ENCODE data around the gene SARNP. TPM values are rescaled to one million over a fixed set of nuclear protein-coding genes. Genes with fewer than 3 reads are reported as not detected.
A peak's percentile ranks its signal among the peaks of the same experiment; 100 is the strongest.

Gene SARNP
- total and polyA plus RNA-seq, 9 of the 15 experiments (the other 6 are each of a cell fraction or from before 2014, with no cell fraction given) = 70.1 to 400 (median 198) TPM

DNA sequence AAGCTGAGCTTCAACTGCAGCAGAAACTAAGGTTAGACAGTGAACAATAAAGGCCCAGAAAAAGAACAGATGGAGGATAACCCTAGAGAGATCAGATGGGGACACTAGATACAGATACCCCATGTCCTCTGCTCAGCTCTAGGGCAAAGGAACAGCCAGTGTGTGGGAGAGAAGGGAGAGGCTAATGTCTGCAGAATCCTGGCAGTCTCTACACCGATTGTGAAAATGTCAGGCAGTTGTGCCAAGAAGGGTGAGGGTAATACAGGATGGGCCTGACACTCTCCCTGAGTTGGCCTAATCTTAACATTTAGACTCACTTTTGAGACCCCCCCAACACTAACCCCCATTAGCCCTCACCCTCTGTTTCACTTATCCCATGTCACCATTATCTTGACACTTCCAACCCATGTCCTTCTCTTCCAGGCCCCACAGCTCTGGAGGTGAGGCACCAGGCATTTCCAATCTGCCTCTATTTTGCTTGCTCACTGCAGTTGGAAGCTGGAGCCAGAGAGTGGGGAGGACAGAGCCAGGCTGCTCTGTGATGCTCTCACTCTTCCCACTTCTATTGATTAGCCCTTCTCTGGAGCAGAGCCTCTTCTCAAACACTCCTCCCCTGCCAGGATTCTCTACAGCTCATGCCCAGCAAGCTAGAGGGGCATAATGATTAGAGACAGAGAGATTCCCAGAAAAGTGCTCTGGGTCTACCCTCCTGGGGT lies 104.7 kb downstream of the SARNP start:
- H3K4me2 ChIP-seq (ENCODE audit: insufficient read depth, low read length) = no peak overlapping the region; the same call in 1 of the 2 replicates
- peak overlapping the region; percentile 75 for H2AFZ ChIP-seq (ENCODE audit: low read depth, low read length)
- DNase-seq (ENCODE audit: extremely low read depth in 1 of 4, low spot score in 3 of 4) (no peak), ATAC-seq (no peak), FAIRE-seq (no peak)
- H3K27me3 ChIP-seq (ENCODE audit: control insufficient read depth in 2 of 2, insufficient read depth in 2 of 2, low read length in 2 of 2) = peaks cover 5 to 12% of the 10 kb centered on the region in 2 experiments; a peak in 2 of 5 replicates
- intact Hi-C loops (cut with micrococcal nuclease) (no loop called here), in situ Hi-C loops (cut with MboI) (no loop called here)
- no TSS peak for BruUV-seq (replicated peaks)
- no peaks in the 10 kb centered on the region for H3K36me3 ChIP-seq (ENCODE audit: control insufficient read depth, insufficient read depth, low read length)
- H3K9ac ChIP-seq (ENCODE audit: insufficient read depth in 1 of 2, low read depth in 2 of 2, low read length in 2 of 2) = no peak overlapping the region; a peak in 1 of 4 replicates
- H3K4me1 ChIP-seq (replicated peaks in 1 of 2; ENCODE audit: control insufficient read depth in 2 of 2, insufficient read depth in 2 of 2, low read length in 2 of 2) = peaks cover 22 to 29% of the 10 kb centered on the region in 2 experiments; a peak in 4 of 5 replicates
- no peak overlapping the region for H3K4me3 ChIP-seq
- H4K20me1 ChIP-seq (replicated peaks; ENCODE audit: control insufficient read depth, insufficient read depth, low read length) = no peaks in the 10 kb centered on the region; the same call in 1 of the 2 replicates
- no peak overlapping the region for H3K27ac ChIP-seq (ENCODE audit: extremely low read depth, low read depth, low read length)
- H3K79me2 ChIP-seq (ENCODE audit: control insufficient read depth, insufficient read depth, low read length) = peaks cover 6% of the 10 kb centered on the region; the same call in 2 of the 3 replicates
- WGBS (ENCODE audit: insufficient coverage, low coverage, missing lambda C conversion rate) = 0% methylated on average over 1 of the region's 1 CpG
- no peaks in the 10 kb centered on the region for H3K9me3 ChIP-seq (replicated peaks; ENCODE audit: control insufficient read depth, insufficient read depth, low read depth, low read length)
- H3K9me1 ChIP-seq (ENCODE audit: control insufficient read depth, insufficient read depth, low read length) = no peaks in the 10 kb centered on the region
- POLR2A ChIA-PET = interaction anchor here (0.7 to 1.6 kb wide), 5 partner anchors 9 to 924 kb away, joined by 3 to 9 read pairs (median 5); no protein-coding TSS in a partner anchor
- CTCF ChIA-PET (ENCODE audit: low intra/inter-chr PET ratio) = no interaction called here
- no peak for TF ChIP-seq TBP (optimal IDR thresholded peaks at IDR 0.05; ENCODE audit: low read depth, low read length)
- TF ChIP-seq FOXP1 (CRISPR knock-in tag; IDR thresholded peaks at IDR 0.05) = no peak
- no peak for TF ChIP-seq ZNF282 (CRISPR knock-in tag; IDR thresholded peaks at IDR 0.05)
- TF ChIP-seq SMAD4 (CRISPR knock-in tag; conservative IDR thresholded peaks at IDR 0.05) = no peak
- TF ChIP-seq ZNF175 (CRISPR knock-in tag; IDR thresholded peaks at IDR 0.05; ENCODE audit: low read depth) = no peak
- TF ChIP-seq, protein P1, sequence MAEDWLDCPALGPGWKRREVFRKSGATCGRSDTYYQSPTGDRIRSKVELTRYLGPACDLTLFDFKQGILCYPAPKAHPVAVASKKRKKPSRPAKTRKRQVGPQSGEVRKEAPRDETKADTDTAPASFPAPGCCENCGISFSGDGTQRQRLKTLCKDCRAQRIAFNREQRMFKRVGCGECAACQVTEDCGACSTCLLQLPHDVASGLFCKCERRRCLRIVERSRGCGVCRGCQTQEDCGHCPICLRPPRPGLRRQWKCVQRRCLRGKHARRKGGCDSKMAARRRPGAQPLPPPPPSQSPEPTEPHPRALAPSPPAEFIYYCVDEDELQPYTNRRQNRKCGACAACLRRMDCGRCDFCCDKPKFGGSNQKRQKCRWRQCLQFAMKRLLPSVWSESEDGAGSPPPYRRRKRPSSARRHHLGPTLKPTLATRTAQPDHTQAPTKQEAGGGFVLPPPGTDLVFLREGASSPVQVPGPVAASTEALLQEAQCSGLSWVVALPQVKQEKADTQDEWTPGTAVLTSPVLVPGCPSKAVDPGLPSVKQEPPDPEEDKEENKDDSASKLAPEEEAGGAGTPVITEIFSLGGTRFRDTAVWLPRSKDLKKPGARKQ (CRISPR knock-in tag; IDR thresholded peaks at IDR 0.05) = no peak
- TF ChIP-seq, protein P2, sequence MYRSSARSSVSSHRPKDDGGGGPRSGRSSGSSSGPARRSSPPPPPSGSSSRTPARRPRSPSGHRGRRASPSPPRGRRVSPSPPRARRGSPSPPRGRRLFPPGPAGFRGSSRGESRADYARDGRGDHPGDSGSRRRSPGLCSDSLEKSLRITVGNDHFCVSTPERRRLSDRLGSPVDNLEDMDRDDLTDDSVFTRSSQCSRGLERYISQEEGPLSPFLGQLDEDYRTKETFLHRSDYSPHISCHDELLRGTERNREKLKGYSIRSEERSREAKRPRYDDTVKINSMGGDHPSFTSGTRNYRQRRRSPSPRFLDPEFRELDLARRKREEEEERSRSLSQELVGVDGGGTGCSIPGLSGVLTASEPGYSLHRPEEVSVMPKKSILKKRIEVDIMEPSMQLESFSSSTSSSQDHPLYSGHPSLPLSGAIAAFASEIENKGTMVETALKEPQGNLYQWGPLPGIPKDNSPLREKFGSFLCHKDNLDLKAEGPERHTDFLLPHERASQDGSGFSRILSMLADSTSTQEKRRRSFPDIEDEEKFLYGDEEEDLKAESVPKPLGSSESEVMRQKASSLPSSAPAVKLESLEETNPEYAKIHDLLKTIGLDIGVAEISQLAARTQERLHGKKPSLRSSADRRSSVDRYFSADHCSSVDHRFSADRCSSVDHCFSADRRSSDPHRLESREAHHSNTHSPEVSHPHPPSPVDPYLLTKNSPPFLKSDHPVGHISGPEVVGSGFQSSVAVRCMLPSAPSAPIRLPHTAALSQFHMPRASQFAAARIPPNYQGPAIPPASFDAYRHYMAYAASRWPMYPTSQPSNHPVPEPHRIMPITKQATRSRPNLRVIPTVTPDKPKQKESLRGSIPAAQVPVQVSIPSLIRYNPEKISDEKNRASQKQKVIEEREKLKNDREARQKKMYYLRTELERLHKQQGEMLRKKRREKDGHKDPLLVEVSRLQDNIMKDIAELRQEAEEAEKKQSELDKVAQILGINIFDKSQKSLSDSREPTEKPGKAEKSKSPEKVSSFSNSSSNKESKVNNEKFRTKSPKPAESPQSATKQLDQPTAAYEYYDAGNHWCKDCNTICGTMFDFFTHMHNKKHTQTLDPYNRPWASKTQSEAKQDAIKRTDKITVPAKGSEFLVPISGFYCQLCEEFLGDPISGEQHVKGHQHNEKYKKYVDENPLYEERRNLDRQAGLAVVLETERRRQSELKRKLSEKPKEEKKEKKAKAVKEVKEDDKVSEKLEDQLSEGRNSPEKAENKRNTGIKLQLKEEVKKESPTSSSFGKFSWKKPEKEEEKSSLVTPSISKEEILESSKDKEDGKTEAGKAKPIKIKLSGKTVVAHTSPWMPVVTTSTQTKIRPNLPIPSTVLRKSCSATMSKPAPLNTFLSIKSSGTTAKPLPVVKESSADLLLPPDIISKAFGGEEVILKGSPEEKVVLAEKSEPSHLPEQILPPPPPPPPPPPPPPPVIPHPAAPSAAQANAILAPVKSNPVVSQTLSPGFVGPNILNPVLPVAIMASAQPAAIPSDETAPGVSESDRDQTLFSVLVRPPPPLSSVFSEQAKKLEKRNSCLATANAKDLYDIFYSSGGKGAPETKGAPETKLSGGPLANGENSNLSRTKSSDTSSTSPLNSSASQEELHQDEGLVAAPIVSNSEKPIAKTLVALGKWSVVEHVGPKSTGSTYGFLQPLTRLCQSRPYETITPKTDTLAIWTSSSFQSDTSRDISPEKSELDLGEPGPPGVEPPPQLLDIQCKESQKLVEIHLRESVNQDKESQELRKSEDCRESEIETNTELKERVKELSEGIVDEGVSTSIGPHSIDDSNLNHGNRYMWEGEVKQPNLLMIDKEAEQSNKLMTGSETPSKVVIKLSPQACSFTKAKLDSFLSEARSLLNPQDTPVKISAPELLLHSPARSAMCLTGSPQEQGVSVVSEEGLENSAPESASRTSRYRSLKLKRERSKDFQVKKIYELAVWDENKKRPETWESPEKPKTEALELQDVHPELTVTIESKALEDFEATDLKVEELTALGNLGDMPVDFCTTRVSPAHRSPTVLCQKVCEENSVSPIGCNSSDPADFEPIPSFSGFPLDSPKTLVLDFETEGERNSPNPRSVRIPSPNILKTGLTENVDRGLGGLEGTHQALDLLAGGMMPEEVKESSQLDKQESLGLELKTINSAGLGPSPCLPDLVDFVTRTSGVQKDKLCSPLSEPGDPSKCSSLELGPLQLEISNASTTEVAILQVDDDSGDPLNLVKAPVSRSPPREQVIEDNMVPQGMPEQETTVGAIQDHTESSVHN (IDR thresholded peaks at IDR 0.05; ENCODE audit: borderline replicate concordance in 1 of 2, low read depth in 1 of 2) = no peak
- TF ChIP-seq, protein P3, sequence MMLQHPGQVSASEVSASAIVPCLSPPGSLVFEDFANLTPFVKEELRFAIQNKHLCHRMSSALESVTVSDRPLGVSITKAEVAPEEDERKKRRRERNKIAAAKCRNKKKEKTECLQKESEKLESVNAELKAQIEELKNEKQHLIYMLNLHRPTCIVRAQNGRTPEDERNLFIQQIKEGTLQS (IDR thresholded peaks at IDR 0.05) = no peak
- TF ChIP-seq, protein P3 (CRISPR knock-in tag; conservative IDR thresholded peaks at IDR 0.05) = no peak
- TF ChIP-seq BCL6 (CRISPR knock-in tag; IDR thresholded peaks at IDR 0.05) = no peak

Measured in K562 (cell line).